Mesendoderm (in vitro differentiated cells): ENCODE results near the gene TRPV4.

ENCODE experiments used
- DNase-seq: peaks from one replicate; pipeline ENCODE4 v3.0.0; 2013
- H2AK5ac ChIP-seq: 2 replicates; pipeline ENCODE4 v1.6.1; 2013; ENCODE audit warnings: low read length, inconsistent platforms
- H2BK120ac ChIP-seq: 2 replicates; pipeline ENCODE4 v1.6.1; 2013; ENCODE audit warnings: low read depth, mild to moderate bottlenecking, low read length, moderate library complexity, mixed read lengths
- H2BK15ac ChIP-seq: replicated peaks from 2 replicates; pipeline ENCODE4 v1.6.1; 2013; ENCODE audit warnings: low read depth, mild to moderate bottlenecking, moderate library complexity
- H2BK5ac ChIP-seq: 2 replicates; pipeline ENCODE4 v1.6.1; 2013; ENCODE audit warnings: low read length, inconsistent platforms
- H3K18ac ChIP-seq: 2 replicates; pipeline ENCODE4 v1.6.1; 2013; ENCODE audit warnings: mild to moderate bottlenecking, low read length, mixed read lengths
- H3K23ac ChIP-seq: one replicate; pipeline ENCODE4 v1.6.1; 2013; ENCODE audit warnings: low read length
- H3K27ac ChIP-seq: 2 replicates; pipeline ENCODE4 v1.5.1; 2013; ENCODE audit warnings: low read depth, mild to moderate bottlenecking, inconsistent platforms, low read length, moderate library complexity
- H3K27me3 ChIP-seq: 2 replicates; pipeline ENCODE4 v1.6.1; 2013; ENCODE audit warnings: low read length, control low read depth, mild to moderate bottlenecking, inconsistent platforms; ENCODE audit not compliant: insufficient read depth, poor library complexity
- H3K36me3 ChIP-seq: 2 replicates; pipeline ENCODE4 v1.6.1; 2013; ENCODE audit warnings: low read length, inconsistent platforms; ENCODE audit not compliant: control insufficient read depth, insufficient read depth
- H3K4ac ChIP-seq: one replicate; pipeline ENCODE4 v1.6.1; 2013; ENCODE audit warnings: low read depth, mild to moderate bottlenecking, low read length, moderate library complexity
- H3K4me1 ChIP-seq: 2 replicates; pipeline ENCODE4 v1.6.1; 2013; ENCODE audit warnings: low read depth, low read length, inconsistent platforms; ENCODE audit not compliant: control insufficient read depth
- H3K4me2 ChIP-seq: 2 replicates; pipeline ENCODE4 v1.6.1; 2013; ENCODE audit warnings: low read length
- H3K4me3 ChIP-seq: 2 replicates; pipeline ENCODE4 v1.5.1; 2013; ENCODE audit warnings: mild to moderate bottlenecking, low read length
- H3K56ac ChIP-seq: one replicate; pipeline ENCODE4 v1.6.1; 2013; ENCODE audit warnings: low read length
- H3K79me1 ChIP-seq: 2 replicates; pipeline ENCODE4 v1.6.1; 2013; ENCODE audit warnings: low read length, inconsistent platforms
- H3K79me2 ChIP-seq: 2 replicates; pipeline ENCODE4 v1.6.1; 2013; ENCODE audit warnings: mild to moderate bottlenecking, low read length; ENCODE audit not compliant: control insufficient read depth, insufficient read depth
- H3K9ac ChIP-seq: 2 replicates; pipeline ENCODE4 v1.6.1; 2013; ENCODE audit warnings: low read length, inconsistent platforms
- H4K5ac ChIP-seq: one replicate; pipeline ENCODE4 v1.6.1; 2013; ENCODE audit warnings: low read length
- H4K8ac ChIP-seq: one replicate; pipeline ENCODE4 v1.6.1; 2013; ENCODE audit warnings: low read depth, mild to moderate bottlenecking, control low read depth, low read length, moderate library complexity
- WGBS: extraction: QIAGEN DNeasy Blood & Tissue Kit; methylation state at CpG from one replicate; pipeline ENCODE4 v1.1.7; 2013; ENCODE audit warnings: low lambda C conversion rate, missing lambda C conversion rate; ENCODE audit not compliant: insufficient coverage; ENCODE audit errors: extremely low coverage; 5-methylcytosine and 5-hydroxymethylcytosine counted together

Gene TRPV4

DNA sequence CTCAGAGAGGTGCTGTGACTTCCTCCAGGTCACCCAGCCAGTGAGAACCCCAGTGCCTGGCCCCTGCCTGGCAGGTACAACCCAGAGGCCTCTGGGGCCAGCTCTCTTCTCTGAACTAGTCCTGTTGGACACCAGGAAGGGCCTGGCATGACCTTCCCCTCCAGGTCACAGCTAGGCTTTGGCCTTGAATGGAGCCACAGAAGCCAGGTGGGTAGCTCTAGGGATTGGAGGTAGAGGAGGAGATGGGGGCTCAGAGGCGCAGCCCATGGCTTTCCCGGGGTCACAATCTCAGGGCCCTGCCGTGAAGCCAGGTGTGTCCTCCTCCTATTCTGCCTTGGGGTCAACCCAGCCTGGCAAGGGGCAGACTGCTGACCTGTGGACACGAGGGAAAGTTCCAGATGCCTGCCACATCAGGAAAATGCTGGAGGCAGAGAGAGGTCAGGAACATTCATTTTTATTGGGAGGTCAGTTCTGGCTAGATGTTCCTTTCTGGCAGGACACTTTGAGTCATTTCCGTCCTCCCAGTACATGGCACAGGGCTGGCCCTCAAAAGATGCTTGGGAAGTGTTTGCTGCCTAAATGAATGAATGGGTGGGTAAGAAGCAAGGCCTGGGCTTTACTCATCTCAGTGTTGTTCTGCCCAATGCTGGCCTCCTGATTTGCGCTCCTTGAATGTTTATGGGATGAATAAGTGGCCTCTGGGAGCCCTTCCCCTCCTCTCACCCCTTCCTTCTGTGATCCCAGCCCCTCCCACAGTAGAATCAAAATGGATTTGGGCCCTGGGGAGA is 94.1 kb downstream of the TRPV4 start:
- Histone ChIP-seq H3K79me2 (no peaks in the 10 kb centered on the region), H3K27me3 (no peaks in the 10 kb centered on the region), H3K27ac (peak overlapping the region; percentile 47), H3K56ac (peak overlapping the region; percentile 67), H3K4me3 (no peak overlapping the region), H2BK120ac (no peak overlapping the region), H2AK5ac (peak overlapping the region; percentile 3), H2BK5ac (peak overlapping the region; percentile 37), H3K36me3 (no peaks in the 10 kb centered on the region), H4K8ac (no peak overlapping the region), H3K9ac (peak overlapping the region; percentile 54), H3K18ac (peak overlapping the region; percentile 31), H3K4me1 (peaks cover 49% of the 10 kb centered on the region), H2BK15ac (no peak overlapping the region), H3K23ac (peak overlapping the region; percentile 72), H3K79me1 (peaks cover 7% of the 10 kb centered on the region), H3K4ac (peak overlapping the region; percentile 1), H4K5ac (no peak overlapping the region), H3K4me2 (no peak overlapping the region)
- no CpG with 5 or more reads among the region's 6 CpGs for whole genome bisulfite sequencing
- DNase-seq: no peak

- no peak overlapping the region for H4K8ac ChIP-seq
- no peaks in the 10 kb centered on the region for H3K36me3 ChIP-seq
- peak overlapping the region; percentile 54 for H3K9ac ChIP-seq
- no peaks in the 10 kb centered on the region for H3K27me3 ChIP-seq
- H3K4me2 ChIP-seq: no peak overlapping the region
- H4K5ac ChIP-seq: peak overlapping the region; percentile 61
- peak overlapping the region; percentile 75 for H3K27ac ChIP-seq
- H3K18ac ChIP-seq: peak overlapping the region; percentile 57
- no peak overlapping the region for H2BK120ac ChIP-seq
- H3K79me1 ChIP-seq: peaks cover 7% of the 10 kb centered on the region
- H3K4me3 ChIP-seq: no peak overlapping the region
- peaks cover 49% of the 10 kb centered on the region for H3K4me1 ChIP-seq
- no peak overlapping the region for H3K23ac ChIP-seq
- no peaks in the 10 kb centered on the region for H3K79me2 ChIP-seq
- no peak overlapping the region for H2BK15ac ChIP-seq
- no peak for DNase-seq
- peak overlapping the region; percentile 67 for H3K56ac ChIP-seq
- H2BK5ac ChIP-seq: peak overlapping the region; percentile 37
- WGBS: no CpG with 5 or more reads among the region's 4 CpGs
- peak overlapping the region; percentile 84 for H3K4ac ChIP-seq
- peak overlapping the region; percentile 3 for H2AK5ac ChIP-seq
Observed at GRCh38 chr12:109738209-109738608, 95.0 kb downstream of the TRPV4 start.

DNA sequence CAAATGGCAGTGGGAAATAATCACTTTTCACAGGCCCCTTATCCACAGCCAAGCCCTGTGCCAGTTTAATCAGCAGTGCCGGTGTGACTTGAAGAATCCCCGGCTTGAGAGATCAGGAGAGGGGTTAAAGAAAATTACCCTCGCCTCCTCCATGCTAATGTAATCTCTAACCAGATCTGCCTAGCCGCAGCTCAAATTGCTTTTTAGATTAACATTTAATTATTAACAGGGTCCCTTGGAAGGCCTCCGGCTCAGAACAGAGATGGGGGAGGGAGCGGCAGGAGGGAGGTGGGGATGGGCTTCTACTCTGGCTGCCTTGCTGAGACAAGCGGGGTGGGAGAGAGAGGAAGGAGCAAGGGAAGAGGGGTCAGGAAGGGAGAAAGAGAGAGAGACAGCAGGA is 95.6 kb downstream of the TRPV4 start:
- peak; percentile 84 for DNase-seq
- Histone ChIP-seq H4K8ac (no peak overlapping the region), H3K27ac (peak overlapping the region; percentile 85)

DNA sequence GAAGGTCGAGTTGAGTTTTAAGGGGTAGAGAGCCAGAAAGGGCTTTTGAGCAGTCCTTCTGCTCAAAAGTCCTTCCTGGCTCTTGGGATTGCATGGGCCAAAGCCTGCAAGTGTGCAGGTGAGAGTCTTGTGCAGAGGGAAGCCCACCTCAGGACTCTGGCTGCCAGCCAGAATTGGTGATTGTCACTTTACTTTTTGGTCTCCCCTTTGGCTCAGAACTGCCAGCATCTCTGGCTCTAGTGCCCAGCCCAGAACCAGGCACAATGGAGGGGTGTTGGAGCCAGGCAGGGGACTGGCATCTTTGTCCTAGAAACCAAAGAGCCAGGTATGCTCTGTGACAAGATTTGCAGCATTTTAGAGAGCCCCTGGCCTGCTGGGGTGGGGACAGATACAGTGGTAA is 96.1 kb downstream of the TRPV4 start:
- Histone ChIP-seq H3K36me3 (no peaks in the 10 kb centered on the region), H2AK5ac (no peak overlapping the region), H2BK120ac (no peak overlapping the region), H3K4me1 (peaks cover 49% of the 10 kb centered on the region), H3K4me2 (no peak overlapping the region), H3K23ac (no peak overlapping the region), H3K18ac (no peak overlapping the region), H2BK5ac (peak overlapping the region; percentile 26), H3K79me2 (no peaks in the 10 kb centered on the region), H3K27me3 (no peaks in the 10 kb centered on the region), H4K5ac (no peak overlapping the region), H3K4me3 (no peak overlapping the region), H3K9ac (peak overlapping the region; percentile 35), H3K4ac (peak overlapping the region; percentile 5), H3K79me1 (peaks cover 6% of the 10 kb centered on the region), H3K56ac (peak overlapping the region; percentile 17), H3K27ac (peak overlapping the region; percentile 85), H2BK15ac (no peak overlapping the region), H4K8ac (no peak overlapping the region)
- no CpG with 5 or more reads among the region's 1 CpG for WGBS
- DNase-seq: no peak

More for the DNA sequence above, 95.6 kb downstream of the TRPV4 start:
- H2BK5ac ChIP-seq: peak overlapping the region; percentile 37
- no peaks in the 10 kb centered on the region for H3K79me2 ChIP-seq
- H3K4me2 ChIP-seq: no peak overlapping the region
- peak overlapping the region; percentile 67 for H3K56ac ChIP-seq
- H3K23ac ChIP-seq: no peak overlapping the region
- H4K5ac ChIP-seq: no peak overlapping the region
- H2BK15ac ChIP-seq: no peak overlapping the region
- H2AK5ac ChIP-seq: peak overlapping the region; percentile 3
- no peak overlapping the region for H3K4ac ChIP-seq
- peaks cover 7% of the 10 kb centered on the region for H3K79me1 ChIP-seq
- peaks cover 49% of the 10 kb centered on the region for H3K4me1 ChIP-seq
- no peak overlapping the region for H2BK120ac ChIP-seq
- H3K36me3 ChIP-seq: no peaks in the 10 kb centered on the region
- H3K18ac ChIP-seq: no peak overlapping the region
- no peak overlapping the region for H3K4me3 ChIP-seq
- H3K27me3 ChIP-seq: no peaks in the 10 kb centered on the region
- peak overlapping the region; percentile 54 for H3K9ac ChIP-seq
- no CpG with 5 or more reads among the region's 7 CpGs for WGBS

GRCh38 chr12:109736552-109737108 is 96.6 kb downstream of the TRPV4 start:
- Histone ChIP-seq H3K4me2 (no peak overlapping the region), H3K4ac (no peak overlapping the region), H2BK120ac (no peak overlapping the region), H3K23ac (no peak overlapping the region), H3K27me3 (no peaks in the 10 kb centered on the region), H3K4me1 (peaks cover 49% of the 10 kb centered on the region), H3K79me1 (peaks cover 4% of the 10 kb centered on the region), H3K9ac (no peak overlapping the region), H4K5ac (no peak overlapping the region), H2AK5ac (no peak overlapping the region), H3K36me3 (no peaks in the 10 kb centered on the region), H3K56ac (peak overlapping the region; percentile 71), H4K8ac (no peak overlapping the region), H3K27ac (peak overlapping the region; percentile 85), H3K4me3 (no peak overlapping the region), H2BK5ac (peak overlapping the region; percentile 20), H3K18ac (no peak overlapping the region), H3K79me2 (no peaks in the 10 kb centered on the region), H2BK15ac (no peak overlapping the region)
- WGBS: no CpG with 5 or more reads among the region's 12 CpGs
- peak; percentile 97 for DNase-seq
